K562 (cell line): ENCODE measurements around the gene DCT. TPM values are rescaled to one million over a fixed set of nuclear protein-coding genes. Genes with fewer than 3 reads are reported as not detected.

Source experiments
- ATAC-seq: fragments of 200-7000 bp; cut with Tn5 transposase; 3 replicates; pipeline ENCODE4 v1.9.1; 2020; ENCODE audit warnings: moderate library complexity
- BruUV-seq: library from RNA; stranded (reverse); fragments of 400-500 nt; replicated peaks from 2 replicates; lab custom pipeline; 2021; lab: Mats Ljungman, UMichigan
- CTCF ChIA-PET: fragments of 300-600 bp; formaldehyde crosslinking; extraction: SDS; loops from one replicate; lab custom pipeline; 2021; ENCODE audit warnings: low intra/inter-chr PET ratio; lab: Yijun Ruan, JAX
- POLR2A ChIA-PET: fragments of 300-600, 350-650 bp; sonication (Branson Sonifier 250); formaldehyde crosslinking; extraction: SDS; loops from one replicate; lab custom pipeline; 2021; ENCODE audit warnings: antibody characterized with exemption, inconsistent platforms; lab: Yijun Ruan, JAX
- DNase-seq, 4 experiments: peaks; one replicate each; pipeline versions ENCODE4 v3.0.0 to v3.0.0-alpha.2; 2011 to 2018; ENCODE audit warnings: low spot score in 3 of 4, mixed read lengths in 3 of 4; ENCODE audit errors: extremely low read depth in 1 of 4
- FAIRE-seq: peaks from 2 replicates; lab custom pipeline; 2011; peaks lifted over from hg19 to GRCh38; lab: Jason Lieb, UNC
- H2AFZ ChIP-seq: 2 replicates; pipeline ENCODE4 v1.6.0; 2011; ENCODE audit warnings: low read depth, low read length, control low read depth, inconsistent platforms
- H3K27ac ChIP-seq: fragments of 200-600 bp; 3 replicates; pipeline ENCODE4 v1.8.0; 2011; ENCODE audit warnings: low read depth, mild to moderate bottlenecking, control low read depth, inconsistent platforms, low read length, moderate library complexity, mixed read lengths; ENCODE audit errors: extremely low read depth
- H3K27me3 ChIP-seq, 2 experiments: fragments of 300-600 bp in 1 of 2; 2 replicates in 1 of 2; 3 replicates in 1 of 2; pipeline versions ENCODE4 v1.6.0 to v1.8.0; 2011; ENCODE audit warnings: inconsistent platforms in 2 of 2, low read length in 2 of 2, mild to moderate bottlenecking in 1 of 2, mixed read lengths in 1 of 2, moderate library complexity in 1 of 2; ENCODE audit not compliant: control insufficient read depth in 2 of 2, insufficient read depth in 2 of 2
- H3K36me3 ChIP-seq: fragments of 300-600 bp; 3 replicates; pipeline ENCODE4 v1.8.0; 2011; ENCODE audit warnings: mild to moderate bottlenecking, low read length, inconsistent platforms; ENCODE audit not compliant: control insufficient read depth, insufficient read depth
- H3K4me1 ChIP-seq, 2 experiments: fragments of 200-600 bp in 1 of 2; replicated peaks in 1 of 2; 2 replicates in 1 of 2; 3 replicates in 1 of 2; pipeline versions ENCODE4 v1.5.1 to v1.8.0; 2011; ENCODE audit warnings: inconsistent platforms in 2 of 2, low read length in 2 of 2, mild to moderate bottlenecking in 1 of 2, mixed read lengths in 1 of 2, moderate library complexity in 1 of 2; ENCODE audit not compliant: control insufficient read depth in 2 of 2, insufficient read depth in 2 of 2
- H3K4me2 ChIP-seq: 2 replicates; pipeline ENCODE4 v1.6.1; 2011; ENCODE audit warnings: low read length, control low read depth, inconsistent platforms, mixed read lengths; ENCODE audit not compliant: insufficient read depth
- H3K4me3 ChIP-seq: fragments of 200-600 bp; sonication (generic), shearing (Covaris generic); 2 replicates; pipeline ENCODE4 v1.5.1; 2016; ENCODE audit warnings: control low read depth, inconsistent platforms
- H3K79me2 ChIP-seq: fragments of 200-600 bp; 3 replicates; pipeline ENCODE4 v1.8.0; 2011; ENCODE audit warnings: low read length, inconsistent platforms; ENCODE audit not compliant: control insufficient read depth, insufficient read depth
- H3K9ac ChIP-seq, 2 experiments: 2 replicates each; pipeline versions ENCODE4 v1.6.0 to v1.6.1; 2011; ENCODE audit warnings: low read depth in 2 of 2, low read length in 2 of 2, control low read depth in 1 of 2, inconsistent platforms in 1 of 2, mild to moderate bottlenecking in 1 of 2, mixed read lengths in 1 of 2; ENCODE audit not compliant: insufficient read depth in 1 of 2
- H3K9me1 ChIP-seq: one replicate; pipeline ENCODE4 v1.6.0; 2011; ENCODE audit warnings: inconsistent platforms, mild to moderate bottlenecking, low read length, moderate library complexity; ENCODE audit not compliant: control insufficient read depth, insufficient read depth
- H3K9me3 ChIP-seq: replicated peaks from 2 replicates; pipeline ENCODE4 v1.5.1; 2011; ENCODE audit warnings: low read depth, low read length, inconsistent platforms; ENCODE audit not compliant: control insufficient read depth, insufficient read depth
- H4K20me1 ChIP-seq: replicated peaks from 2 replicates; pipeline ENCODE4 v1.6.1; 2011; ENCODE audit warnings: low read length, inconsistent platforms, mixed read lengths; ENCODE audit not compliant: control insufficient read depth, insufficient read depth
- CAMTA2 ChIP-seq: fragments of 250-450 bp; sonication (Bioruptor Pico); conservative IDR thresholded peaks from 2 replicates; pipeline ENCODE4 v1.5.1; 2022
- ELF2 ChIP-seq: fragments of 250-450 bp; sonication (Bioruptor Pico); IDR thresholded peaks from 2 replicates; pipeline ENCODE4 v1.5.0; 2021; ENCODE audit warnings: mild to moderate bottlenecking
- MECOM ChIP-seq: fragments of 250-450 bp; sonication (Bioruptor Pico); IDR thresholded peaks from 2 replicates; pipeline ENCODE4 v1.8.0; 2022; ENCODE audit warnings: inconsistent platforms
- NFYB ChIP-seq: IDR thresholded peaks from 2 replicates; pipeline ENCODE4 v1.6.1; 2011; ENCODE audit warnings: mild to moderate bottlenecking, moderate library complexity; ENCODE audit not compliant: insufficient read length; ENCODE audit errors: extremely low read depth
- NR2C2 ChIP-seq, 2 experiments: fragments of 200-800 bp in 1 of 2; sonication (Bioruptor generic) in 1 of 2; sonication (generic) in 1 of 2; formaldehyde crosslinking in 1 of 2; IDR thresholded peaks; 2 replicates each; pipeline versions ENCODE4 v1.6.1 to v1.8.0; 2016 to 2022; ENCODE audit warnings: mild to moderate bottlenecking in 1 of 2, missing compliant biosample characterization in 1 of 2, missing genetic modification characterization in 1 of 2, missing genetic modification reagents in 1 of 2
- WGBS: fragments of 100-300 bp; shearing (Covaris generic); methylation state at CpG from one replicate; pipeline ENCODE4 v1.1.6; 2016; ENCODE audit warnings: low coverage, mixed read lengths; ENCODE audit not compliant: insufficient coverage; ENCODE audit errors: missing lambda C conversion rate; 5-methylcytosine and 5-hydroxymethylcytosine counted together
- in situ Hi-C: fragments of 300-500 bp; cut with MboI; formaldehyde crosslinking; loops from 4 replicates; pipeline ENCODE4 v1.15.0; 2018; ENCODE audit warnings: inconsistent platforms, mixed read lengths
- intact Hi-C: fragments of 100-400 bp; cut with micrococcal nuclease; formaldehyde crosslinking; loops from 2 replicates; pipeline ENCODE4 v1.14.2; 2022
- polyA plus RNA-seq, 8 experiments: library from polyadenylated mRNA; depleted of rRNA in 4 of 8; stranded (reverse) in 5 of 8; unstranded in 3 of 8; fragments of >200 nt; fragmentation: Nextera tagmentation in 2 of 8; fragmentation: Illumina TruSeq in 1 of 8; extraction: Ambion mirVana in 2 of 8; extraction: Trizol in 1 of 8; gene quantifications; 2 replicates each; pipeline versions ENCODE4 v1.2.1 to v1.2.3, GENCODE V29; 2011 to 2014; ENCODE audit warnings: inconsistent platforms in 1 of 8, missing spikeins in 1 of 8
- total RNA-seq, 7 experiments: library from RNA; depleted of rRNA in 6 of 7; stranded (reverse); fragments of >200 nt in 6 of 7; fragmentation: Illumina TruSeq in 2 of 7; extraction: Trizol in 2 of 7; gene quantifications; 2 replicates each; pipeline versions ENCODE4 v1.2.1 to v1.2.3, GENCODE V29; 2011 to 2021; ENCODE audit warnings: low replicate concordance in 1 of 7
- TF ChIP-seq, protein P1 (sequence below): fragments of 250-450 bp; sonication (Bioruptor Pico); IDR thresholded peaks from 2 replicates; pipeline ENCODE4 v1.5.0; 2021
- TF ChIP-seq, protein P2 (sequence below): sonication (generic); formaldehyde crosslinking; IDR thresholded peaks from 2 replicates; pipeline ENCODE4 v1.8.1; 2023; ENCODE audit warnings: mild to moderate bottlenecking, missing genetic modification reagents
- TF ChIP-seq, protein P3 (sequence below): fragments of 200-600 bp; sonication (generic); IDR thresholded peaks from one replicate; pipeline ENCODE4 v1.6.1; 2012; ENCODE audit warnings: mild to moderate bottlenecking, low read depth, low read length, inconsistent platforms

The DCT gene
- total and polyA plus RNA-seq, 9 of the 15 experiments (the other 6 are each of a cell fraction or from before 2014, with no cell fraction given), result 0.11 to 0.83 (median 0.57) TPM

GRCh38 chr13:94395860-94396259, 83.6 kb downstream of the DCT start:
- CTCF ChIA-PET, result no interaction called here
- Histone ChIP-seq H3K9me3 (no peaks in the 10 kb centered on the region), H3K27me3 (no peaks in the 10 kb centered on the region), H3K79me2 (no peaks in the 10 kb centered on the region), H4K20me1 (no peaks in the 10 kb centered on the region), H3K9ac (no peak overlapping the region), H3K9me1 (no peaks in the 10 kb centered on the region), H2AFZ (no peak overlapping the region), H3K36me3 (no peaks in the 10 kb centered on the region), H3K27ac (no peak overlapping the region), H3K4me3 (no peak overlapping the region), H3K4me1 (no peaks in the 10 kb centered on the region), H3K4me2 (no peak overlapping the region)
- no TSS peak for BruUV-seq
- no peak for FAIRE-seq
- POLR2A ChIA-PET, result no interaction called here
- WGBS, result 3% methylated on average over 4 of the region's 5 CpGs
- DNase-seq, result peak in 3 of 4 experiments; percentile 3 to 6 (median 5)
- in situ Hi-C loops, result no loop called here
- no peak for ATAC-seq
- intact Hi-C loops, result no loop called here
- TF ChIP-seq, protein P1, sequence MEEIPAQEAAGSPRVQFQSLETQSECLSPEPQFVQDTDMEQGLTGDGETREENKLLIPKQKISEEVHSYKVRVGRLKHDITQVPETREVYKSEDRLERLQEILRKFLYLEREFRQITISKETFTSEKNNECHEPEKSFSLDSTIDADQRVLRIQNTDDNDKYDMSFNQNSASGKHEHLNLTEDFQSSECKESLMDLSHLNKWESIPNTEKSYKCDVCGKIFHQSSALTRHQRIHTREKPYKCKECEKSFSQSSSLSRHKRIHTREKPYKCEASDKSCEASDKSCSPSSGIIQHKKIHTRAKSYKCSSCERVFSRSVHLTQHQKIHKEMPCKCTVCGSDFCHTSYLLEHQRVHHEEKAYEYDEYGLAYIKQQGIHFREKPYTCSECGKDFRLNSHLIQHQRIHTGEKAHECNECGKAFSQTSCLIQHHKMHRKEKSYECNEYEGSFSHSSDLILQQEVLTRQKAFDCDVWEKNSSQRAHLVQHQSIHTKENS (CRISPR knock-in tag), result no peak
- TF ChIP-seq CAMTA2 (CRISPR knock-in tag) (no peak), MECOM (CRISPR knock-in tag) (no peak), NFYB (peak; percentile 26), ELF2 (CRISPR knock-in tag) (no peak), NR2C2 (CRISPR knock-in tag; IDR thresholded peaks at IDR 0.05) (no peak), NR2C2 (tag; IDR thresholded peaks at IDR 0.05) (peak; percentile 33; the same call in 1 of the 2 replicates)
- TF ChIP-seq, protein P2, sequence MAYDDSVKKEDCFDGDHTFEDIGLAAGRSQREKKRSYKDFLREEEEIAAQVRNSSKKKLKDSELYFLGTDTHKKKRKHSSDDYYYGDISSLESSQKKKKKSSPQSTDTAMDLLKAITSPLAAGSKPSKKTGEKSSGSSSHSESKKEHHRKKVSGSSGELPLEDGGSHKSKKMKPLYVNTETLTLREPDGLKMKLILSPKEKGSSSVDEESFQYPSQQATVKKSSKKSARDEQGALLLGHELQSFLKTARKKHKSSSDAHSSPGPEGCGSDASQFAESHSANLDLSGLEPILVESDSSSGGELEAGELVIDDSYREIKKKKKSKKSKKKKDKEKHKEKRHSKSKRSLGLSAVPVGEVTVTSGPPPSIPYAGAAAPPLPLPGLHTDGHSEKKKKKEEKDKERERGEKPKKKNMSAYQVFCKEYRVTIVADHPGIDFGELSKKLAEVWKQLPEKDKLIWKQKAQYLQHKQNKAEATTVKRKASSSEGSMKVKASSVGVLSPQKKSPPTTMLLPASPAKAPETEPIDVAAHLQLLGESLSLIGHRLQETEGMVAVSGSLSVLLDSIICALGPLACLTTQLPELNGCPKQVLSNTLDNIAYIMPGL (CRISPR knock-in tag), result no peak
- TF ChIP-seq, protein P3, sequence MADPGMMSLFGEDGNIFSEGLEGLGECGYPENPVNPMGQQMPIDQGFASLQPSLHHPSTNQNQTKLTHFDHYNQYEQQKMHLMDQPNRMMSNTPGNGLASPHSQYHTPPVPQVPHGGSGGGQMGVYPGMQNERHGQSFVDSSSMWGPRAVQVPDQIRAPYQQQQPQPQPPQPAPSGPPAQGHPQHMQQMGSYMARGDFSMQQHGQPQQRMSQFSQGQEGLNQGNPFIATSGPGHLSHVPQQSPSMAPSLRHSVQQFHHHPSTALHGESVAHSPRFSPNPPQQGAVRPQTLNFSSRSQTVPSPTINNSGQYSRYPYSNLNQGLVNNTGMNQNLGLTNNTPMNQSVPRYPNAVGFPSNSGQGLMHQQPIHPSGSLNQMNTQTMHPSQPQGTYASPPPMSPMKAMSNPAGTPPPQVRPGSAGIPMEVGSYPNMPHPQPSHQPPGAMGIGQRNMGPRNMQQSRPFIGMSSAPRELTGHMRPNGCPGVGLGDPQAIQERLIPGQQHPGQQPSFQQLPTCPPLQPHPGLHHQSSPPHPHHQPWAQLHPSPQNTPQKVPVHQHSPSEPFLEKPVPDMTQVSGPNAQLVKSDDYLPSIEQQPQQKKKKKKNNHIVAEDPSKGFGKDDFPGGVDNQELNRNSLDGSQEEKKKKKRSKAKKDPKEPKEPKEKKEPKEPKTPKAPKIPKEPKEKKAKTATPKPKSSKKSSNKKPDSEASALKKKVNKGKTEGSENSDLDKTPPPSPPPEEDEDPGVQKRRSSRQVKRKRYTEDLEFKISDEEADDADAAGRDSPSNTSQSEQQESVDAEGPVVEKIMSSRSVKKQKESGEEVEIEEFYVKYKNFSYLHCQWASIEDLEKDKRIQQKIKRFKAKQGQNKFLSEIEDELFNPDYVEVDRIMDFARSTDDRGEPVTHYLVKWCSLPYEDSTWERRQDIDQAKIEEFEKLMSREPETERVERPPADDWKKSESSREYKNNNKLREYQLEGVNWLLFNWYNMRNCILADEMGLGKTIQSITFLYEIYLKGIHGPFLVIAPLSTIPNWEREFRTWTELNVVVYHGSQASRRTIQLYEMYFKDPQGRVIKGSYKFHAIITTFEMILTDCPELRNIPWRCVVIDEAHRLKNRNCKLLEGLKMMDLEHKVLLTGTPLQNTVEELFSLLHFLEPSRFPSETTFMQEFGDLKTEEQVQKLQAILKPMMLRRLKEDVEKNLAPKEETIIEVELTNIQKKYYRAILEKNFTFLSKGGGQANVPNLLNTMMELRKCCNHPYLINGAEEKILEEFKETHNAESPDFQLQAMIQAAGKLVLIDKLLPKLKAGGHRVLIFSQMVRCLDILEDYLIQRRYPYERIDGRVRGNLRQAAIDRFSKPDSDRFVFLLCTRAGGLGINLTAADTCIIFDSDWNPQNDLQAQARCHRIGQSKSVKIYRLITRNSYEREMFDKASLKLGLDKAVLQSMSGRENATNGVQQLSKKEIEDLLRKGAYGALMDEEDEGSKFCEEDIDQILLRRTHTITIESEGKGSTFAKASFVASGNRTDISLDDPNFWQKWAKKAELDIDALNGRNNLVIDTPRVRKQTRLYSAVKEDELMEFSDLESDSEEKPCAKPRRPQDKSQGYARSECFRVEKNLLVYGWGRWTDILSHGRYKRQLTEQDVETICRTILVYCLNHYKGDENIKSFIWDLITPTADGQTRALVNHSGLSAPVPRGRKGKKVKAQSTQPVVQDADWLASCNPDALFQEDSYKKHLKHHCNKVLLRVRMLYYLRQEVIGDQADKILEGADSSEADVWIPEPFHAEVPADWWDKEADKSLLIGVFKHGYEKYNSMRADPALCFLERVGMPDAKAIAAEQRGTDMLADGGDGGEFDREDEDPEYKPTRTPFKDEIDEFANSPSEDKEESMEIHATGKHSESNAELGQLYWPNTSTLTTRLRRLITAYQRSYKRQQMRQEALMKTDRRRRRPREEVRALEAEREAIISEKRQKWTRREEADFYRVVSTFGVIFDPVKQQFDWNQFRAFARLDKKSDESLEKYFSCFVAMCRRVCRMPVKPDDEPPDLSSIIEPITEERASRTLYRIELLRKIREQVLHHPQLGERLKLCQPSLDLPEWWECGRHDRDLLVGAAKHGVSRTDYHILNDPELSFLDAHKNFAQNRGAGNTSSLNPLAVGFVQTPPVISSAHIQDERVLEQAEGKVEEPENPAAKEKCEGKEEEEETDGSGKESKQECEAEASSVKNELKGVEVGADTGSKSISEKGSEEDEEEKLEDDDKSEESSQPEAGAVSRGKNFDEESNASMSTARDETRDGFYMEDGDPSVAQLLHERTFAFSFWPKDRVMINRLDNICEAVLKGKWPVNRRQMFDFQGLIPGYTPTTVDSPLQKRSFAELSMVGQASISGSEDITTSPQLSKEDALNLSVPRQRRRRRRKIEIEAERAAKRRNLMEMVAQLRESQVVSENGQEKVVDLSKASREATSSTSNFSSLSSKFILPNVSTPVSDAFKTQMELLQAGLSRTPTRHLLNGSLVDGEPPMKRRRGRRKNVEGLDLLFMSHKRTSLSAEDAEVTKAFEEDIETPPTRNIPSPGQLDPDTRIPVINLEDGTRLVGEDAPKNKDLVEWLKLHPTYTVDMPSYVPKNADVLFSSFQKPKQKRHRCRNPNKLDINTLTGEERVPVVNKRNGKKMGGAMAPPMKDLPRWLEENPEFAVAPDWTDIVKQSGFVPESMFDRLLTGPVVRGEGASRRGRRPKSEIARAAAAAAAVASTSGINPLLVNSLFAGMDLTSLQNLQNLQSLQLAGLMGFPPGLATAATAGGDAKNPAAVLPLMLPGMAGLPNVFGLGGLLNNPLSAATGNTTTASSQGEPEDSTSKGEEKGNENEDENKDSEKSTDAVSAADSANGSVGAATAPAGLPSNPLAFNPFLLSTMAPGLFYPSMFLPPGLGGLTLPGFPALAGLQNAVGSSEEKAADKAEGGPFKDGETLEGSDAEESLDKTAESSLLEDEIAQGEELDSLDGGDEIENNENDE, result no peak
